CD4-positive, alpha-beta T cell treated with Interleukin-12 subunit alpha and Interleukin-12 subunit beta, for 1 hour (primary cell): Measurements from ENCODE around the gene MGMT.

Source experiments
- DNase-seq: peaks from one replicate; pipeline ENCODE4 v3.0.0-alpha.2; 2020

The MGMT gene

GRCh38 chr10:129546106-129546505 lies 79.1 kb downstream of the MGMT start:
- DNase-seq, result no peak

DNA sequence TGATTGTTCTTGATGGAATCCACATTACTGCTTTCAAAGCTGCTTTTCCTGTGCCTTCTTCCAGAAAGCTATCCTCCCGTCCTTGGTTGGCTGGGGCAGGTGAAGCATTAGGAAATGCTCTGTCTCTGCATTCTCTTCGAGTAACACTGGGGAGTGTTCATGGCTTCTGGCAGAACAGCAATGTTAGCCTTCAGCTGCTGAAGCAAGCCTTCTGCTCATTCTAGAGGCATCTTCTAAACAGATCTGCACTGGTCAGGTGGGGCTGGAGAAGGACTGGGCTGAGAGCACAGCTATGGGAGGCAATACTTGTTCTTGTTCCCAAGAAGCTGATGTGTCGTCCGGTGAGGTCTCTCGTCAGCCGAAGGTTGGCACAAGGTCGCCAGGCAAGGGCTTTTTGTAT lies 80.6 kb downstream of the MGMT start:
- DNase-seq, result no peak

DNA sequence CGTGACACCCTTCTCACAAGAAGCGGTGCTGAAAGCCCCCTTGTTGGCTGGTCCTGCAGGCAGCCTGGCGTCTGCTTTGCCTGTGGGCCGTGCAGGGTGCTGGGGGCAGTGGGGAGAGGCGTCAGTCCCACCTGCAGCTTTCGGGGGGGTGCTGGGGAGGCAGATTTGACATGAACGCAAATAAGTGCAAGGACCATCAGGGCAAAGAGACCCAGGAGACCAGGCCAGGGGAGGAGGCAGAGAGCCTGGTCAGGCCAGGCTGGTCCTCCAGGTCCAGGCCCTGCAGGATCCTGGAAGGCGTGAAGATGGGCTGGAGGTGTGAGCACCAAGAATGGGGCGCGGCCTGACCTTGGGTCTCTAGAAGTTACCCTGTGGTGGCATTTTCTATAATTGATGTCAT lies 81.6 kb downstream of the MGMT start:
- DNase-seq, result no peak

DNA sequence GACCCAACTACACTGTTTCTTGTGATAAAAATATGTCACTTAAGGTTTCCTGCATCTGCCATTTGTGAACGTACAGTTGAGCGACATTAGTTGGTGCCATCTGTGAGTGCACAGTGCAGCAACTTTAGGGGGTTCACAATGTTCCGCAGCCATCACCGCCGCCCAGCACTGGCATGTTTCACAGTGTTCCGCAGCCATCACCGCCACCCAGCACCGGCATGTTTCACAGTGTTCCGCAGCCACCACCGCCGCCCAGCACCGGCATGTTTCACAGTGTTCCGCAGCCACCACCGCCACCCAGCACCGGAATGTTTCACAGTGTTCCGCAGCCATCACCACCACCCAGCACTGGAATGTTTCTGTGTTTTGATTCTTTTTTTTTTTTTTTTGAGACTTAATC lies 83.0 kb downstream of the MGMT start:
- DNase-seq, result no peak

- DNase-seq, result no peak
Measured at GRCh38 chr10:129550658-129551057, 83.6 kb downstream of the MGMT start.

GRCh38 chr10:129552119-129552518 lies 85.1 kb downstream of the MGMT start:
- no peak for DNase-seq

DNA sequence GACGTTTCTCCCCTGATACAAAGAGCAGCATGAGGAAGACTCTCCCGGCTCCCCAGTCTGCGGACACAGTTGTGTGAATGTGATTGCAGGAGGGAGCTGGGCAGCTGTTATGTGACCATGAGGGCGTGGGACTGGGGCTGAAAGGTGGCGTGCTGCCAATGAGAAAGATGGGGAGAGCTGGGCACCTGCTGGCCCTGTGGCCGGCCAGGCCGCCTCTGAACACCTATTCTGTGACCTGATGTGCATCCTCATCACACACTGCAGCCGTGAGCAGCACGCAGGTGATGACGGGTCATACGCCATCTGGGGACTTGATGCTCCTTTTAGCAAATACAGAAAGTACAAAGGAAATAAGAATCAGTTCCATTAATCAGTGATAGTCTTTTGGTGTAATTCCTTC lies 86.9 kb downstream of the MGMT start:
- no peak for DNase-seq

DNA sequence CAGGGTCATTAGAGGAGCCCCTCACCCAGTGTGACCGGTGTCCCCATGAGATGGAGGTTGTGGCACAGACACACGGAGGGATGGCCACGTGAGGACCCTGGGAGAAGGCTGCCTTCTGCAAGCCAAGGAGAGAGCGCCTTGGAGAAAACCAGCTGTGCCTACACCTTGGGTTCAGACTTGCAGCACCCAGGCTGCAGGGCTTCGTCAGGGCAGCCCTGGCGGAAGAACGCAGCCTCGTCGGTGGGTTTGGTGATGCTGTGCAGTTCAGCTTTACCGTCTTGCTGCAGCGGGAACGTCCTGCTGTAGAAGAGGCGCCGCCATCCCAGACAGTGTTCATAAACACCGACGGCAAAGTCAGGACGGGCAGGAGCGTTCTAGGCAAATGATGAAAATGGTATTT lies 89.3 kb downstream of the MGMT start:
- DNase-seq, result no peak

DNA sequence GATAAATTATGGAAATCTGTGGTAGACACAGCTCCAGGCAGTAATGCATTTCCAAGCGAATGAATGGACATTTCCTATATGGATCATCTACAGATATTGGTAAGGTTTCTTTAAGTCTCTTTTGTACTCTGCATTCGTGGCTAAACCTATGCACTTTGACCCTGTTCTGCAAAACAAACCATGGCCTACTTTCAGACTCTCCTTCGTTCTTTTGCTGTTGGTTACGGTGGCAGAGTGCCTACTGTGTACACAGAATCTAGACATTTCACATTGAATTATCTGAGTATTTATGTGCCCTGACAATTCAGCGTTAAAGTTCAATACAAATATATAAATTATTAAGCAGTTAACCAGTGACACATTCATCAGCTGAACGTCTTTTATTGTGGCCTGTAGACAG lies 93.3 kb downstream of the MGMT start:
- DNase-seq, result no peak

DNA sequence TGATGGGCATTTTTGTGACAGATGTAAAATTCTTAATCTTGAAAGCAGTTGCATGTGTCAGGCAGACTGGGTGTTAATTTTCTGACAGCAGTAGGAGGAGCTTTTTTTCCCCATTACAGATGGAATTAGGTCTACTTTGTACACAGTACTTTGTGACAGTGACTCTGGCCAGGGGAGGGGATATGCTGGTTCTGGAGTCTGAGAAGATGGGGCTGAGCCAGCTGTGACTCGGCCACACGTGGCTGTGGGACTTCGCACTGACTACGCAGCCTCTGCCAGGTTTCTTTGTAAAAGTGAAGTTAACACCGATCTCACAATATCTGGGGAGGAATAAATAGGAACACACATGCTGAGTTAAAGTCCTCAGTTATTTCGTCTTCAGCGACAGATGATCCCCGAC lies 95.4 kb downstream of the MGMT start:
- DNase-seq, result no peak

DNA sequence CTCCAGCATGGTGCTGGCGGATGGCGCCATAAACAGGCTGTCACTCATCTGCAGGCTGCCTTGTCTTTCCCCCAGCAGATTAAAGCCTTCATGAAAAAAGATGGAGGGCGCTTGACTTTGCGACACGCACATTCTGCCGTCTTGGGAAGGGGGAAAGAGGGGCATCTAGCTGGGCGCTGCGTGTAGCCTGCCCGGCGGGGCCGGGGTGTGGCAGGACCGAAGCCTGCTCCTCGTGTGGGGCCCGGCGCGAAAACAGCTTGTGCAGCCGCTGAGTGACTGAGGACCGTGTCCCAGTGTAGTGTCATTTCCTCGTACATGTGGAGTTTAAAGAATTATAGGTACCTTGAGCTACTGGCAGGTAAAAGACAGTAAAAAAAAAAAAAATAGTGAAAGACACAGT lies 97.9 kb downstream of the MGMT start:
- no peak for DNase-seq

- DNase-seq, result no peak
Measured at GRCh38 chr10:129568583-129569344, 101.7 kb downstream of the MGMT start.

- DNase-seq, result no peak
Measured at GRCh38 chr10:129570185-129570584, 103.1 kb downstream of the MGMT start.

GRCh38 chr10:129579228-129579627 lies 112.2 kb downstream of the MGMT start:
- DNase-seq, result no peak

- DNase-seq, result no peak
Measured at GRCh38 chr10:129580010-129580409, 113.0 kb downstream of the MGMT start.

DNA sequence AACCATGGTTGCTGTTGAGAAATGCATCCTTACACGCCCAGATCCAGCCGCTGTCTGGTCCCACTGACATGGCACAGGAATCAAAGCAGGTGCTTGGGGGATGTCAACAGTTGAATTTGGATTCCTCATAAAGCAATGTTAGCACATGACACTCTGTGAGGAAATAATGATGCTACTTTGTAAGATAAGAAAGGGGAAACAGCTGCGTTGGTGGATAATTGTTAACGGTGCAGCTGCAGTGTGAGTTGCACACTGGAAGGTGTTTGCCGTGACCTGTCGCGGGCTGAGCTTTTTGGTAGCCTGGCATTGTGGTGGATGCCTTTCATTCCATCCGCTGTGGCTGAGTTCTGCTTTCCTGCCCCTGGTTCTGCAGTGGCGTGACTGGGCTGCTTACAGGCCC lies 113.9 kb downstream of the MGMT start:
- DNase-seq, result no peak

GRCh38 chr10:129581827-129582411 lies 114.9 kb downstream of the MGMT start:
- no peak for DNase-seq

- DNase-seq, result no peak
Measured at GRCh38 chr10:129583831-129584230, 116.8 kb downstream of the MGMT start.

DNA sequence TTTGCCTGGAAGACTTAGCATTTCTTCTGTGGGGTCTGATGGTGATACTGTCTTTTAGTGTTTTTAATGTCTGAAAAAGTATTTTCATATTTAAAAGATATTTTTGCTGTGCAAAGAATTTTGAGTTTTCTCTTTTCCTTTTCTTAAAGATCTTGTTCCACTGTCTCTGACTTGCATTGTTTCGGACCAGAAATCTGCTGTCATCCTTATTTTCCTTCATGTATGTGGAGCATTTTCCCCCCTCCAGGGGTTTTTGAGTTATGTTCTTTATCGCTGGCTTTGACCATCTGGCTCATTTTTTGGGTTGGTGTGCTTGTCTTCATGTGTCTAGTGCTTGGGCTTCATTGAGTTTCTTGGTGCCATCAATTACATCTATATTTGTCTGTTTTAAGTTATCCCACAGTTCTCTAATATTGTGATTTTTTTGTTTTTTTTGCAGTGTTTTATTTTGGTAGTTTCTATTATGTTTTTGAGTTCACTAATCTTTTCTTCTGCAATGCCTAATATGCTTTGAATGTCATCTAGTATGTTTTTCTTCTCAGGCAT lies 119.9 kb downstream of the MGMT start:
- DNase-seq, result no peak

- no peak for DNase-seq
Measured at GRCh38 chr10:129589546-129589945, 122.5 kb downstream of the MGMT start.

GRCh38 chr10:129593953-129594352 lies 126.9 kb downstream of the MGMT start:
- no peak for DNase-seq

- DNase-seq, result no peak
Measured at GRCh38 chr10:129594811-129595210, 127.8 kb downstream of the MGMT start.

DNA sequence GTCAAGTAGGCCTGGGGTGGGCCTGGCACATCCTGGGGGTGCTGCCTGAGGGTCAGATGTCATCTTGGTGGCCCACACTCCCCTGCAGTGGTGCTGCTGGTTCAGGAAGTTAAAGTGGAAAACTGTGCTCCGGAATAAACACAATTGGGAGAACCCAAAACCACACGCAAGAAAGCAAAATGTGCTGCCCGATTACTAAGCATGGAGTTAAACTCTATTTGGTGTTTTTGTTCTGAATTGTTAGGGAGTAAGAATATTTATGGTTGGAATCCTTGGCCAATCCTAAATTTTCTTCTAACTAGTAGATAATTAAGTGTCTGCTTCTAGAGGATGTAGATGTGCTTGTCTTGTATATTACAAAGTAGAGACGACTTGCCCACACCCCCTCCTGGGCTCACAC lies 131.4 kb downstream of the MGMT start:
- no peak for DNase-seq

- DNase-seq, result no peak
Measured at GRCh38 chr10:129599160-129599559, 132.1 kb downstream of the MGMT start.

- DNase-seq, result no peak
Measured at GRCh38 chr10:129601737-129602136, 134.7 kb downstream of the MGMT start.
